CMK (cell line): ENCODE measurements around the gene WDR90.

Experiments used
- DNase-seq: peaks from one replicate; pipeline ENCODE4 v3.0.0-alpha.2; 2010; ENCODE audit warnings: low read depth

The WDR90 gene

DNA sequence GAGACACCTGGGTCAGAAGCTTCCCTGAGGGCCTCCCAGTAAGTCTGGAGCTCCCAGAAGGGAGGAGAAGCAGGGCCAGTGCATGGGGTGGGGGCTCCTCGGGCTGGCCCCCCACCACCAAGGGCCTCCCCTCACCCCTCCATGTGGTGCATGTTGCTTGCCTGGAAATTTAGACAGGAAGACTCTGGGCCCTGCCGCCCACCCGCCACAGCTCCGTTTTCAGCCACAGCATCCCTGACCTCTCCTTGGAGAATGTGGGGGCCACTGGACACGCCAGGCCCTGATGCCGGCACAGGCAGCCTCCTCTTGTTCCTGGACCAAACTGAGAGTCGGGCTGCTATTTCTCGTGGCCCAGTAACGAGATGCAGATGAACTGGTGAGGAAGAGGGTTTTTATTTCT, 10.3 kb upstream of the WDR90 start:
- DNase-seq = no peak

GRCh38 chr16:640614-641013, 8.6 kb upstream of the WDR90 start:
- DNase-seq = no peak

DNA sequence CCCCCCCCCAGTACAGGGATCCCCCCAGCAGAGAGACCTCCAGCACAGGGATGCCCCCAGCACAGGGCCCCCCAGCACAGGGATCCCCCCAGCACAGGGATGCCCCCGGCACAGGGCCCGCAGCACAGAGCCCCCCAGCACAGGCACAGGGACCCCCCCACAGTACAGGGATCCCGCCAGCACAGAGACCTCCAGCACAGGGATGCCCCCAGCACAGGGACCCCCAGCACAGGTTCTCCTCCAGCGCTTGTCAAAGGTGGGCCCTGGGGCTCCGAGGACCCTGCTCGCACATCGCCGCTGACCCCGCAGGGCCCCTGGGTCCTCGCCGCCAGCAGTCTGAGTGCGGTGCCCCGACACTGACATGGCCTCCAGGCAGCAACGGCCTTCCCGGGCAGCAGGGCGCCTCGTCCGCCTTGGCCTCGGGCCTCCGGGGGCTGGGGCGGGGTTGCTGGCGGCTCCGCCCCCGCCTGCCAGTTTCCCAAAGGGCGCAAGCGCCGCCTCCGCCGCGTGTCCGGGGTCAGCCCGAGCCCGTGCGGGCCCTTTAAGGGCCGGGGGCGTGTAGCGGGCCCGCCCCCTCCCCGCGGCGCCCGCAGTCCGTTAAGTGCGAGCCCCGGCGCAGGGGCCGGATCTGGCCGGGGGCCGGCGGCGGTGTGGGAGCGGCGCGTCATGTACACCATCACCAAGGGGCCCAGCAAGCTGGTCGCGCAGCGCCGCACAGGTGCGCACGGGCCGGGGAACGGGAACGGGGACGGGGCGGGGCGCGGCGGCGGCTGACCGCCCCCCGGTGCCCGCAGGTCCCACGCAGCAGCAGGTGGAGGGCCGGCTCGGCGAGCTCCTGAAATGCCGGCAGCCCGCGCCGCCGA, 7.6 kb upstream of the WDR90 start, which contains the start of gene MCRIP2:
MCRIP2 (plus strand) TSS at position 503 of the 863 bp plus-strand sequence; CDS start at position 667, 164 bp downstream.
- DNase-seq = no peak

GRCh38 chr16:642189-643049, 6.7 kb upstream of the WDR90 start:
- DNase-seq = no peak

DNA sequence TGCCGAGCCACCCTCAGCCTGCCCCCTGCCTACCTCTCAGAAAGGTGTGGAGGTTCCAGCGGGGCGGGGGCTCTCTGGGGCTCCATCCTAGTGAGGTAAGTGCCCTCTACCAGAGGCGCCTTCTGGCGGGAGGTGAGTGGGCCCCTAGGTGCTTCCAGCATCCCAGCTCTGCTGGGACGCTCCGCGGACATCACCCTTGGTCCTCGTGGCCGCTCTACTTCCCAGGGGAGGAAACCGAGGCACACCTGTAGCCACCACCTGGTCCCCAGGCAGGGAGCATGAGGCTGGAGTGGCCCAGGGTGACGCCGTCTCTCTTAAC, 6.2 kb upstream of the WDR90 start:
- no peak for DNase-seq

DNA sequence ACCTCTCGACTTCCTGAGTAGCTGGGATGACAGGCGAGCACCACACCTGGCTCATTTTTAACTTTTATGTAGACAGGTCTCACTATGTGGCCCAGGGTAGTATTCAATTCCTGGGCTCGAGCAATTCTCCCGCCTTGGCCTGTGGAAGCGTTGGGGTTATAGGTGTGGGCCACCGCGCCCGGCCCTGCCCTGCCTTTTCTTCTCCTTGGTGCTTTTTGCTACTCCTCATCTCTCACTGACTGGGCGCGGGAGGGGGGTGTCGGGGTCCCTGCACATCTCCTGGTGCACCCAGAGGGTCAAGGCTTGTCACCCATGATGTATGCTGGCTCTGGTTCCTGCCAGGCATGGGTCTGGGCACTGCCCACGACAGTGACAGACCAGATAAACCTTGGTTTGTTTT, 4.6 kb upstream of the WDR90 start:
- no peak for DNase-seq

DNA sequence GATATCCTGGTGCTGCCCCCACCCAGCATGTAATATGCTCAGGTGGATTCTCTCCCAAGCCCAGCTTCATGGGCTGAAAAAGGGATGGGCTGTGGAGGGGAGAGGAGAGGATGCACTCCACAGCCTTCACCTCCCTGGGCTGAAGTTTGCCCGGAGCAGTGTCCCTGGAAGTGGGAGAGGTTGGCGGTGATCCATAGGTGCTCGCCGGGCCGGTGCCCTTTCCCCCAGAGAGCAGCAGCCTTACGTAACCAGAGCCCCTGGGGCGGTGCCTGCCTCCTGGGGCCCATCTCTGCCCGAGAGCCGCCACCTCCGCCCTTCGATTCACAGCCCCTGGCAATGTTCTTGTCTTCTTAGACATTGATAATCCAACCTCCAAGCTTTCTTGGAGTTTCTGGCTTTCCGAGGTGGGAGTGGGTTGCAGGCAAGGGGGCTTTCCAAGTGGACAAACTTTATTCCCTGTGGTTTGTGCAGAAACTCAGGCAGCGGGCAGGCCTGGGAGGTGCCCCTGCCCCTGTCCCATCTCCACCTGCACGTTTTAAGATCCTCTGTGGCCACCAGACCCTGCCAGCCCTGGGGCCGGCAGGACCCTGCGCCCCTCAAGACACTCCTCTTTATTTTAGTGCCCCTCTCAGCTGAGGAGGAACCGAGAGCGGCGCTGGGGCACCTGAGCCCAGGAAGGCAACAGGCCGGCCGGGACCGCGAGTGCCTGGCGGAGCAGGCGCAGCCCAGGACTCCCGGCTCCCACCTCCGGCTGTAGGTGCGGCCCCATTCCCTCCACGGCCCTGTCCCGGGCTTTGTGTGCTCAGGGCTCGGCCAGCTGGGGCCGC, 3.1 kb upstream of the WDR90 start:
- DNase-seq = no peak

- DNase-seq = no peak
Measured at GRCh38 chr16:646679-647172, 2.4 kb upstream of the WDR90 start.

DNA sequence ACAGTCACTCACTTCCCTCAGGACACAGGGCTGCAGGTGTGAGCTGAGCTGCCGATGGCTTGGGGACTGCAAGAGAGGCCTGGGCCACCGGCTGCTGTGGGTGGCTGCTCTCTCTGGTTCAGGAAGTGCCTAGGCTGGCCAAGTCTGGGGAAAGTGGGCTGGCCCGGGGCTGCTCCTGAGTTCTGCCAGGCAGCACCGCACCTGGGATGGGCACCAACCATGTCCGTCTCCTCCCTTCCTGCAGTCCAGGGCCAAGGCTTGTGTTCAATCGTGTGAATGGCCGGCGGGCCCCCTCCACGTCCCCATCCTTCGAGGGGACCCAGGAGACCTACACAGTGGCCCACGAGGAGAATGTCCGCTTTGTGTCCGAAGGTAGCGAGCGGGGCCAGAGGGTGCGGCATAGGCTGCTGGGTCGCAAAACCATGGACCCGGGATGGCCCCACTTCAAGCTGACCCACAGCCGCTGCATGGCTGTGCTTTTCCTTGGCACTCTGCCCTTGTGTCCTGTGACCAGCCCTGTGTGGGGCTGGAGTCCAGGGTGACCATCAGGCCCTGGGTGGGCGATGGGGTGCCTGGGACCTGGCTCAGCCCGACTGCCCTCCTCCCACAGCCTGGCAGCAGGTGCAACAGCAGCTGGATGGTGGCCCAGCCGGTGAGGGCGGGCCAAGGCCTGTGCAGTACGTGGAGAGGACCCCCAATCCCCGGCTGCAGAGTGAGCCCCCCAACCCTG, 1.8 kb upstream of the WDR90 start:
- DNase-seq = no peak

GRCh38 chr16:648071-648780, 939 bp upstream of the WDR90 start:
- no peak for DNase-seq

GRCh38 chr16:649631-650030, 466 bp downstream of the WDR90 start:
- DNase-seq = no peak

DNA sequence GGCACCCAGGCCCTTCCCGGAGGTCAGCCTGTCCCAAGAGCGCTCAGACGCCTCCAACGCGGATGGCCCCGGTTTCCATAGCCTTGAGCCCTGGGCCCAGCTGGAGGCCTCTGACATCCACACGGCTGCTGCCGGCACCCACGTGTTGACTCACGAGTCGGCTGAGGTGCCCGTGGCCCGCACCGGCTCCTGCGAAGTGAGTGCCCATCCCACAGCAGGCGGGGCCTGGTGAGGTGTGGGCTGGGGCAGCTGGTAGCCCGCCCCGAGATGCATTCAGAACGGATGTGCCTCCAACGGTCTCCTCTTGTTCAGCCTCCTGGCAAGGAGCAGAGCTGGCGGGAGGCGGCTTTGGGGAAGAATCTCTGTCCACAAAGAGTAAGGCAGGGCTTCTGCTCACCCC, 2.7 kb downstream of the WDR90 start:
- DNase-seq = no peak

DNA sequence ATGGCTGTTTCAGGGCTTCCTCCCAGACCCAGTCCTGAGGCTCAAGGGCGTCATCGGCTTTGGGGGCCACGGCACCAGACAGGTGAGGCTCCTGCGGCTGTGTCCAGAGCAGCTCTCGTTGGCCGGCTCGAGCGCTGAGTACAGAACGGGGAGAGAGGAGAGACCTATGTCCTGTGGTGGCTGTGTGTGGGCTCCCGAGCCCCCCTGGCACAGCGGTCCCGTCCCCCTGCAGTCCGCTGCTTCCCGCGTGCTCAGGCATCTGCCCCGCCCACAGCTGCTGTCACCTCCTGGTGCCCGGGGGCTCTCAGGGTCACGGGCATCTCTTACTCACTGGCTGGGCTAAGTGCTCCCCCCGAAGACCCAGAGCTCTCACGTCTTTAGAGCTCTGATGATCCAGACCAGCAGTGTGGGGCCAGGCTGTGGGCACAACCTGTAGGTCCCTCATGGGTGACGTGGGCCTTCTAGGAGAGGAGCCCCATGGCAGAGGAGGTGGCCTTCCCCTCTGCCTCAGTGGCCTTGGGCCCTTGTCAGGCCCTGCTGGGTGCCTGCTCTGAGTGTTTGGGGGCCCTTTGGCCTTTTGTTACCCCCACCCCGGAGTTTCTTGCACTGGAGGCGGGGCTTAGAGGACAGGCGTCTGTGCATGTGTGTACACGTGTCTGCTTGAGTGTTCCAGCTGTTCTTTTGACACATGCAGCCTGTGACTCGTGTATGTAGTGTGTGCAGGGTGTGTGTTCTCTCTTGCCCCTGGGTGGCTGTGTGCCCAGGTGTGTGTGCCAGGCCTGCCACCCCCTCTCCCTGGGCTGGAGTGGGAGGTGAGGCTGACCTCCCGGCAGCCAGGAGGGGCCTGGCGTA, 3.5 kb downstream of the WDR90 start:
- DNase-seq = no peak

GRCh38 chr16:654034-654433, 4.9 kb downstream of the WDR90 start:
- no peak for DNase-seq

- no peak for DNase-seq
Measured at GRCh38 chr16:657487-657886, 8.3 kb downstream of the WDR90 start.

DNA sequence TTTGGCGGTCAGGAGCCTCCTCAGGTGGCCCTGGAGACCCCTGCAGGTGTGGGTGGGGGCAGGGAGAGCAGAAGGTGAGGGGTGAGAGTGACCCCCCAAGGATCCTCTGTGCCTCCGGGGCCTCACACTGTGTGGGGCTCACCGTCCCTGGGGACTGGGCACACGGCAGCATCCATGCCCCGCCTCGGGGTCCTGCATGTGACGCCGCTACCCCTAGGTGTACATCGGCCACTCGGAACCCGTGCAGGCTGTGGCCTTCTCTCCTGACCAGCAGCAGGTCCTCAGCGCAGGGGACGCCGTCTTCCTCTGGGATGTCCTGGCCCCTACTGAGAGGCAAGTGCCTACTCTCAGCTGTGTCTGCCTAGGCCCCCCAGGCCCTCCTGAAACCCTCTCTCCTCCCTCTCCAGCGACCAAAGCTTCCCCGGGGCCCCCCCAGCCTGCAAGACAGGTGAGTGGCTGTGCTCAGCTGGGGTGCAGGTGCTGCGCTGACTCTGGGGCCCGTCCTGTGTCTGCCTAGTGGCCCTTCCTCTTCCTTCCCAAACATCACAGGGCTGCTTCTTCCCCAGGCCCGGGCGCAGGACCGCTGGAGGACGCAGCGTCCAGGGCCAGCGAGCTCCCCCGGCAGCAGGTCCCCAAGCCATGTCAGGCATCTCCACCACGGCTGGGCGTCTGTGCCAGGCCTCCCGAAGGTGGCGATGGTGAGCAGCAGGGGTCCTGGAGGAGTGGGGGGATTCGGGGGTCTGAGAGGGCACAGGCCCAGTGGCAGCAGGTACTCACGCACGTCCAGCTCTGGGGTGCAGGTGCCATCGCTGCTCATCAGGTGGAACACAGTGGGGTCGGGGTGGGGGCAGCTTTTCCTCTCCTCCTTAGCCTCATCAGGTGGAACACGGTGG, 9.8 kb downstream of the WDR90 start:
- no peak for DNase-seq

DNA sequence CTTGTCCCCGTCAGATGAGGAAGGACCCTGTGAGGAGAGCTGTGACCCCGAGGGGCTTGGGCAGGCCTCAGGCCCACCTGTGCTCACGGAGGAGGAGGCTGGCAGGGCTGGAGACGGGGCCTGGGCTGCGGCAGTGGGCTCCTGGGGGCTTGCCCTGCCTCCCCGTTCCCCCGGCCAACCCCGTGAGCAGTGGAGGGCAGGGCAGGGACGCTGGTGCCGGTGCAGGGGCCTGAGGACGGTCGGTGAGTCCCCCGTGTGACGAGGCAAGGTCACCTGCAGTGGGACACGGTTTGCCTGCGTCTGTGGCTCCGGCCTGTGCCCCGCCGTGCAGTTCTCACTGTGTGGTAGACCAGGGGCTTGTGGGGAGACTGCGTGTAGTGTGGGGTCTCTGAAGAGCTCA, 10.5 kb downstream of the WDR90 start:
- no peak for DNase-seq

- DNase-seq = no peak
Measured at GRCh38 chr16:660132-660458, 10.9 kb downstream of the WDR90 start.
